HG03575 (cell line): ENCODE data around the gene ZNF639.

Experiments
- ATAC-seq: cut with Tn5 transposase; IDR thresholded peaks from one replicate; pipeline ENCODE4 v1.9.1; 2021; ENCODE audit not compliant: unreplicated experiment, insufficient number of reproducible peaks, low FRiP score; ENCODE audit errors: extremely low read depth

ZNF639 gene

GRCh38 chr3:179376474-179376873, 53.6 kb downstream of the ZNF639 start:
- no peak for ATAC-seq
